ENCODE measurements around the gene SBNO2.

The SBNO2 gene

GRCh38 chr19:1108291-1109031 is 65.6 kb downstream of the SBNO2 start:
- DNase-seq (ENCODE audit: low spot score), result no peak
- FAIRE-seq, result no peak

DNA sequence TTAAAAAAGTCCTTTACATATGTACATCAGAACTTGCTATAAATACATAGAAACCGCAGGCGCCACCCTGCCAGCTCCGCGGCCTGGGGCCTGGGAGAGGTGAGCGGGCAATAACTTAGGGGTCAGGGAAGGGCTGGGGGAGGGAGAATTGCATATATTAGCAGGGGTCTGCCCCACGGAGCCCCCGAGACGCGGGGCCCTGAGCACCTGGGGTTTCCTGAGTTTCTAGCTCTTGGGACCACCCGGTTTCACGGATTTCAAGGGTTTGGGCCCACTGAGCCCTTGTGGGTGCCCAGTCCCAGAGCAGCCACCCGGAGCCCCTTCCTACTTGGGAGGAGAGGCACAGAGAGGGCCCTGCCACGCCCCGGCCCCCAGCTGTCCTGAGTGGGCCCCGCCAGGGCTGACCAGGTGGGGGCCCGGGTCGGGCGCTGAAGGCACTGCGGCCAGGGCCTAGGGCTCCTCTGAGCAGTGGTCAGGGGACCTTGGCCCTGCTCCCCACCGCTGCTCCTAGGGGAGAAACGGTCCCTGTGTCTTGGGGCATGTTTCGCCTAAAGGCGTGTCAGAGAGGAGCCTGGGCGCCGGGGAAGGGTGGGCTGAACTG is 66.3 kb downstream of the SBNO2 start:
- DNase-seq (ENCODE audit: low spot score) (no peak), FAIRE-seq (no peak)

GRCh38 chr19:1106841-1107660 is 67.0 kb downstream of the SBNO2 start:
- FAIRE-seq (no peak), DNase-seq (ENCODE audit: low spot score) (no peak)

GRCh38 chr19:1105873-1106840 is 67.9 kb downstream of the SBNO2 start:
- no peak for FAIRE-seq
- DNase-seq (ENCODE audit: low spot score), result no peak

- DNase-seq (ENCODE audit: low spot score) (no peak), FAIRE-seq (no peak)
Measured at GRCh38 chr19:1105008-1105872, 68.8 kb downstream of the SBNO2 start.

DNA sequence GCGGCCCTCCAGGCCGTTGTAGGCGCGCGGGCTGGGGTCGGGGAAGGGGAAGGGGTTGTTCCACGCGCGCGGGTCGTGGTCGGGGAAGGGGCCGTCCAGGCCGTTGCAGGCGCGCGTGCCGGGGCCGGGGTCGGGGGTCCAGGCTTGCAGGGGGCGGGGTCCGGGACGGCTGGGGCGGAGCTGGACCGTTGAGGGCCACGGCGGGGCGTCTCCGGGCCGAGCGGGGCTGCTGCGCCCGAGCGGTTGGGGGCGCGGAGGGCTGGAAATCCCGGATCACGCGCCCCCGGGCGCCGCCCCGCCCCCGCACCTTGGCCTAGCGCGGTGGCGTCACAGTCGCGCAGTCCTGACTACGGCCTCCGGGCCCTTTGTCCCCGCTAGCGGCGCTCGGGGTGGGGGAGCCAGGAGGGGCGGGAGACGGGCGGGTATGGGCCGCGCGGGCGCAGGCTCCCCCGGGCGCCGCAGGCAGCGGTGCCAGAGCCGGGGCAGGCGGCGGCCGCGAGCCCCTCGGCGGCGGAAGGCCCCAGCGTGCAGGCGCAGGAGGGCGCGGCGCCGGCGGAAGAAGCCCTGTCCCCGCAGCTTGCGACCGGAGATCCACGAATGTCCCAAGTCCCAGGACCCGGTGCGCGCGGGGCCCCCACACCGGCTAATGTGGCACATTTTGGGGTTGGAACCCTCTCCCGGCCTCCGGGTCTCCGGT is 69.6 kb downstream of the SBNO2 start:
- FAIRE-seq (no peak), DNase-seq (ENCODE audit: low spot score) (peak; percentile 59)

DNA sequence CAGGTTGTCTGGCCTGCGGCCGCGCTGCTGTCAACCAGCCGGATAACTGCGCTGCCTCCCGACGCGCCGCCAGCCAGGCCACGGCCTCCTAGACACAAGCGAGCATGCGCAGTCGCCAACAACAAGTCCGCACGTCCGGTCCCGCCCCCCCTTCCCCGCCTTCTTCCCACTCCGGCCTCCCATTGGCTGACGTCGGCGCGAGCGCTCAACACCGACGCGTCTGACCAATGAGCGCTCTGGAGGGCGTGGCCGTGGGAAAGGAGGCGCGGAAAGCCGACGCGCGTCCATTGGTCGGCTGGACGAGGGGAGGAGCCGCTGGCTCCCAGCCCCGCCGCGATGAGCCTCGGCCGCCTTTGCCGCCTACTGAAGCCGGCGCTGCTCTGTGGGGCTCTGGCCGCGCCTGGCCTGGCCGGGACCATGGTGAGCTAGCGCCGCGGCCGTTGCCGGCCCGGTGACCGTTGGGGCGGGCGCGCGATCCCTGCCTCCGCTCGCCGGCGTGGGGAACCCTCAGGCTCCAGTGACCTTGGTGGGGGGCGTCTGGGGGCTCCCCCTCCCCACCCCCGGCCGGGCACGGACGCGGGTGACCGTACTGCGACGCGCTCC is 70.3 kb downstream of the SBNO2 start, which contains the start of gene GPX4:
TSS of gene GPX4 (plus strand) at position 287 of the 603 bp plus-strand sequence. CDS start at position 337, 50 bp downstream.
- FAIRE-seq, result no peak
- DNase-seq (ENCODE audit: low spot score), result peak; percentile 95

DNA sequence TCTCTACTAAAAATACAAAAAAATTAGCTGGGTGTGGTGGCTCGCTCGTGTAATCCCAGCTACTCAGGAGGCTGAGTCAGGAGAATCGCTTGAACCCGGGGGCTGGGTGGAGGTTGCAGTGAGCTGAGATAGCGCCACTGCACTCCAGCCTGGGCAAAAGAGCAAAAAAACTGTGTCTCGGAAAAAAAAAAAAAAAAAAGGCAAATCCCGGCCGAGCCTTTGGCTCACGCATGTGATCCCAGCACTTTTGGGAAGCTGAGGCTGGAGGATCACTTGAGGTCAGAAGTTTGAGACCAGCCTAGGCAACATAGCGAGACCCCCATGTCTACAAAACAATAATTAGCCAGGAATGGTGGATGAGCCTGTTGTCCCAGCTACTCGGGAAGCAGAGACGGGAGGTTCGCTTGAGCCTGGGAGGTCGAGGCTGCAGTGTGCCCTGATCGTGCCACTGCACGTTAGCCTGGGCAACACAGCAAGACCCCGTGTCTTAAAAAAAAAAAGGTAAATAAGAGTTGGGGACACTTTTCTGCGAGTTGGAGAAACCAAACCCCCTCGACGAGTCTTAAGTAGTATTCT is 70.8 kb downstream of the SBNO2 start:
- no peak for DNase-seq (ENCODE audit: low spot score)
- FAIRE-seq, result no peak

GRCh38 chr19:1102407-1103131 is 71.5 kb downstream of the SBNO2 start:
- DNase-seq (ENCODE audit: low spot score) (peak; percentile 70), FAIRE-seq (no peak)

GRCh38 chr19:1101337-1101698 is 72.8 kb downstream of the SBNO2 start:
- DNase-seq (ENCODE audit: low spot score), result no peak
- FAIRE-seq, result no peak

- DNase-seq (ENCODE audit: low spot score), result no peak
- FAIRE-seq, result no peak
Measured at GRCh38 chr19:1098177-1099051, 75.7 kb downstream of the SBNO2 start.

- FAIRE-seq (no peak), DNase-seq (ENCODE audit: low spot score) (no peak)
Measured at GRCh38 chr19:1097810-1098176, 76.3 kb downstream of the SBNO2 start.

GRCh38 chr19:1094978-1095701 is 78.9 kb downstream of the SBNO2 start, which contains the start of gene POLR2E:
Gene POLR2E (minus strand): TSS chr19:1095375. CDS start chr19:1095315, 60 bp downstream.
- FAIRE-seq, result peak; percentile 48

DNA sequence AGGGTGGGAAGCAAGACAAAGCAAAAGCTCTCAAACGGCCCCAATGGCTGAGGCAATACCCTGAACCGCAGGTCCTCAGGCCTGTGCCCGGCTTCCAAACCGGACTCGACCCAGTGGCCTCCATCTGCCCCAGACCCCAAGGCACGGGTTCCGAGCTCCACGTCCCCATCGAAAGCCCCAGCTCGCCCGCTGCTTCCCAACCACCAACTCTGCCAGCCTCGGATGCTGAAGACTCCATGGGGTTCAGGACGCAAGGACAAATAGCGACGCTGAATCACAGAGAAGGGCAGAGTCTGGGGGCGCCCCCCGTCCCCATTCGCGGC is 79.5 kb downstream of the SBNO2 start:
- no peak for DNase-seq (ENCODE audit: low spot score)

More at GRCh38 chr19:1094978-1095701, 78.9 kb downstream of the SBNO2 start, which contains the start of gene POLR2E:
- DNase-seq (ENCODE audit: low spot score), result peak; percentile 93

GRCh38 chr19:1093811-1094553 is 80.1 kb downstream of the SBNO2 start:
- FAIRE-seq (no peak), DNase-seq (ENCODE audit: low spot score) (no peak)

More for the DNA sequence above, 79.5 kb downstream of the SBNO2 start:
- FAIRE-seq, result no peak

DNA sequence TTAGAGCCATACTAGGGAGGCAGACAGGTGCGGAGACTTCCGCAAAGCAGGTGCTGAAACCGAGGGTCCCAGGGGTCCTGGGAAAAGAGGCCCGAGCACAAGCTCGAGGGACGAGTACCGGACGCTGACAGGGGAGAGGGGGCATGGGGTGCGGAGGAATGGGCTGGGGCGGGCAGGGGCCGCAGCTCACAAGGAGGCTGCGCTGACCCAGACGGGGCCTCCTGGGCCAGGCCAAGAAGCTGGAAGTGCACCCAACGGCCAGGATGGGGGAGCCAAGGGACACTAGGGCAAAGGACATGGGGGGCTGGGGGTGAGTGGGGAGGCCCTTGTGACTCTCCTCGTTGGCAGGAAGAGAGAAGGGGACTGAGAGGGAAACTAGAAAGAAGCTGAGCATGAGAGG is 80.7 kb downstream of the SBNO2 start:
- no peak for FAIRE-seq
- no peak for DNase-seq (ENCODE audit: low spot score)

Measured in urothelium cell line (cell line).